ENCODE measurements around the gene INSR. TPM values are rescaled to one million over a fixed set of nuclear protein-coding genes. Genes with fewer than 3 reads are reported as not detected.

The INSR gene
- total RNA-seq, 1 experiment from 2014 or later: 13.7 TPM

DNA sequence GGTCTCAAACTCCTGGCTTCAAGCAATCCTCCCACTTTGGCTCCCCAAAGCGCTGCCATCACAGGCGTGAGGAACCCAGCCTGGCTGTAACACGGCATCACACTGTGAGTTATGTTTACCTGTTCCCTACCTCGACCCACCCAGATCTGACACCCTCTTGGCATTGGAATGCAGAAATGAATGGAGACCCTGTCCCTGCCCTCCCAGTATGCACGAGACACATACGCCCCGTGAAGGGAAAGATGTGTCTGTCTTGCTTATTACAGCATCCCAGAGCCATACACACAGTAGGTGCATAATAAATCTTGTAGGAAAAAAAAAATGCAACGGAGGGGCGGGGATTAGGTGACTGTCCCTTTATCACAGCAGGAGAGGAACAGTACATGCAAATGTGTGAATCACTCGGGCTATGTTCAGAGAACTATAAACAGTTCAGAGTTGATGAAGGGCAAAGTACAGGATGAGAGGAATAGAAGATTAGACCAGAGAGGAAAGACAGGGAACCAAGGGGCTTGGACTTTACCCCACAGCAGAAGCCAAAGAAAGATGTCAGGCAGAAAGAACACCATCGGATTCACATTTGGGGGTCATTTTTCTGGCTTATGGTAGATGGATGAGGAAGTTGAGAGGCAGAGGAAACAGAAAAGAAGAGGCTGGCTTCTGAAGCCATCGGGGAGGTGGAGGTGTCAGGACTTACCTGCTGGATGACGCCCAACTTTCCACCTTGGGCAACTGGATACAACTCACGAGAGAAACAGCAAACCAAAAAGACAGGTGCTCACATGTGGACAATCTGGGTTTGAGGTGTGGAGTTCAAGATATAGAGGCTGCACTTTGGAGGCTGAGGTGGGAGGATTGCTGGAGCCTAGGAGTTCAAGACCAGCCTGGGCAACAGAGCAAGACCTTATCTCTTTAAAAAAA, 94.3 kb downstream of the INSR start:
- no peaks in the 10 kb centered on the region for H3K36me3 ChIP-seq (ENCODE audit: low read depth, low read length)
- POLR2A ChIA-PET (ENCODE audit: unreplicated experiment): interaction anchor here (0.6 kb wide), 1 partner anchor 131 kb away, joined by 10 read pairs; no protein-coding TSS in a partner anchor
- TF ChIP-seq EZH2 (IDR thresholded peaks at IDR 0.05; ENCODE audit: low read length, unreplicated experiment): no peak
- H3K79me2 ChIP-seq (ENCODE audit: low read length): no peaks in the 10 kb centered on the region
- H3K27ac ChIP-seq (ENCODE audit: low read length): no peak overlapping the region
- no peaks in the 10 kb centered on the region for H3F3A ChIP-seq (ENCODE audit: low read length, unreplicated experiment)
- no peak overlapping the region for H2AFZ ChIP-seq (ENCODE audit: low read length)
- no peaks in the 10 kb centered on the region for H3K9me2 ChIP-seq (replicated peaks; ENCODE audit: low read length)
- H3K27me3 ChIP-seq (ENCODE audit: low read length): no peaks in the 10 kb centered on the region
- H3K9me3 ChIP-seq (ENCODE audit: low read length): no peaks in the 10 kb centered on the region
- DNase-seq: no peak
- no peak overlapping the region for H3K4me3 ChIP-seq (ENCODE audit: low read length)
- ATAC-seq: no peak
- peaks cover 7% of the 10 kb centered on the region; the same call in 1 of the 2 replicates for H3K4me1 ChIP-seq (ENCODE audit: insufficient read depth, low read length)
- H4K20me1 ChIP-seq (ENCODE audit: low read length): no peaks in the 10 kb centered on the region
- intact Hi-C loops (cut with micrococcal nuclease): loop anchor here (5.0 kb wide), 1 partner anchor 142 kb away; no protein-coding TSS in a partner anchor
- no peak overlapping the region for H3K9ac ChIP-seq (ENCODE audit: low read length)
- CTCF ChIA-PET: interaction anchor here (0.6 to 0.7 kb wide), 2 partner anchors 146 to 608 kb away, joined by 3 read pairs; no protein-coding TSS in a partner anchor
- H3K4me2 ChIP-seq (ENCODE audit: low read length): no peak overlapping the region
- no TSS peak for BruUV-seq (replicated peaks)

DNA sequence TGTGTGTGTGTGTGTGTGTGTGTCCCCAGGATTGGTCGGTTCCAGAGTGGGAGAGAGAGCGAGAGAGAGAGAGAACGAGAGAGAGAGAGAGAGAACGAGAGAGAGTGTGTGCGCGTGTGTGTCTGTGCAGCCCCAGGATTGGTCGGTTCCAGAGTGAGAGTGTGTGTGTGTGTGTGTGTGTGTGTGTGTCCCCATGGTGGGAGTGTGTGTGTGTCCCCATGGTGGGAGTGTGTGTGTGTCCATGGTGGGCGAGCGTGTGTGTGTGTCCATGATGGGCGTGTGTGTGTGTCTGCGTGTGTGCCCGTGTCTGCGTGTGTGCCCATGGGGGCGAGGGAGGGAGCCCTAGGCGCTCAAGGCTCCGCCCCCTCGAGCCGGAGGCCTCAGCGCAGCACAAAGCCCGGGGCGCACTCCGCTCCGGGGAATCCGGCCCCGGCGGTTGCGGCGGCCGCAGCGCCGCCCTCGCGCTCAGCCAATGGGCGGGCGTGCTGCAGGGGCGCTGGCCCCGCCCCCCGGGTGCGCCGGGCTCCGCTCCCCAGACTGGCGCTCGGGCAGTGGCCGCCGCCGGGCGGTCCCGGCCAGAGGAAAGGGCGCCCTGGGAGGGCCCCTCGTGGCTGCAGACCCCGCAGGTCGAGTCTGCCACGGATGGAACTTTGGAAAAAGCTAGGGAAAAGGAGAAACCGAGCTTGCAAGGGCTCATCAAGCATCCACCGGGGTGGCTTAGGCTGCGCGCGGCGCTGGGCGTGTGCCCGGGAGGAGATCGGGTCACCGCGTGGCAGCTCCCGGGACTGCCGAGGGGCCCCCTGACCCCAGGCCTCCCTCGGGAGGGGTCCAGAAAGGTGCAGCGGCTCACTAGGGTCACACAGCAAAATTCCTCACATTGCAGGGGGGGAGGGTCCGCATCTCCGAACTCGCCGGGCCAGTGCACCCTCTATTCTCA, 96.2 kb downstream of the INSR start:
- peak overlapping the region; percentile 88 for H3K4me3 ChIP-seq (ENCODE audit: low read length)
- H3K27ac ChIP-seq (ENCODE audit: low read length): peak overlapping the region; percentile 44
- no peaks in the 10 kb centered on the region for H3K9me3 ChIP-seq (ENCODE audit: low read length)
- H3K36me3 ChIP-seq (ENCODE audit: low read depth, low read length): no peaks in the 10 kb centered on the region
- peak overlapping the region; percentile 95 for H2AFZ ChIP-seq (ENCODE audit: low read length)
- H3K27me3 ChIP-seq (ENCODE audit: low read length): no peaks in the 10 kb centered on the region
- no peaks in the 10 kb centered on the region for H3K79me2 ChIP-seq (ENCODE audit: low read length)
- peak overlapping the region; percentile 82 for H3K9ac ChIP-seq (ENCODE audit: low read length)
- peak overlapping the region; percentile 92 for H3K4me2 ChIP-seq (ENCODE audit: low read length)
- TF ChIP-seq EZH2phosphoT487 (IDR thresholded peaks at IDR 0.05; ENCODE audit: borderline replicate concordance, low read length) (no peak), EZH2 (IDR thresholded peaks at IDR 0.05; ENCODE audit: low read length, unreplicated experiment) (no peak)
- TF ChIP-seq, protein P1, sequence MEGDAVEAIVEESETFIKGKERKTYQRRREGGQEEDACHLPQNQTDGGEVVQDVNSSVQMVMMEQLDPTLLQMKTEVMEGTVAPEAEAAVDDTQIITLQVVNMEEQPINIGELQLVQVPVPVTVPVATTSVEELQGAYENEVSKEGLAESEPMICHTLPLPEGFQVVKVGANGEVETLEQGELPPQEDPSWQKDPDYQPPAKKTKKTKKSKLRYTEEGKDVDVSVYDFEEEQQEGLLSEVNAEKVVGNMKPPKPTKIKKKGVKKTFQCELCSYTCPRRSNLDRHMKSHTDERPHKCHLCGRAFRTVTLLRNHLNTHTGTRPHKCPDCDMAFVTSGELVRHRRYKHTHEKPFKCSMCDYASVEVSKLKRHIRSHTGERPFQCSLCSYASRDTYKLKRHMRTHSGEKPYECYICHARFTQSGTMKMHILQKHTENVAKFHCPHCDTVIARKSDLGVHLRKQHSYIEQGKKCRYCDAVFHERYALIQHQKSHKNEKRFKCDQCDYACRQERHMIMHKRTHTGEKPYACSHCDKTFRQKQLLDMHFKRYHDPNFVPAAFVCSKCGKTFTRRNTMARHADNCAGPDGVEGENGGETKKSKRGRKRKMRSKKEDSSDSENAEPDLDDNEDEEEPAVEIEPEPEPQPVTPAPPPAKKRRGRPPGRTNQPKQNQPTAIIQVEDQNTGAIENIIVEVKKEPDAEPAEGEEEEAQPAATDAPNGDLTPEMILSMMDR (conservative IDR thresholded peaks at IDR 0.05; ENCODE audit: low read depth, low read length): no peak
- ATAC-seq (peak; percentile 83), DNase-seq (peak; percentile 98)
- no peaks in the 10 kb centered on the region for H4K20me1 ChIP-seq (ENCODE audit: low read length)
- intact Hi-C loops (cut with micrococcal nuclease): loop anchor here (1.0 to 5.0 kb wide), 3 partner anchors 95 to 144 kb away; partner anchors contain the start of gene INSR
- H3K4me1 ChIP-seq (ENCODE audit: insufficient read depth, low read length): peaks cover 7% of the 10 kb centered on the region; the same call in 1 of the 2 replicates
- H3K9me2 ChIP-seq (replicated peaks; ENCODE audit: low read length): no peaks in the 10 kb centered on the region
- no peaks in the 10 kb centered on the region for H3F3A ChIP-seq (ENCODE audit: low read length, unreplicated experiment)
- CTCF ChIA-PET: no interaction called here
- BruUV-seq (replicated peaks): no TSS peak
- POLR2A ChIA-PET (ENCODE audit: unreplicated experiment): no interaction called here
